ENCODE data around the gene OR6N1. TPM values are rescaled to one million over a fixed set of nuclear protein-coding genes. Genes with fewer than 3 reads are reported as not detected.

The OR6N1 gene
- total and polyA plus RNA-seq, 2 of the 4 experiments (the other 2 are of a cell fraction) = not detected

DNA sequence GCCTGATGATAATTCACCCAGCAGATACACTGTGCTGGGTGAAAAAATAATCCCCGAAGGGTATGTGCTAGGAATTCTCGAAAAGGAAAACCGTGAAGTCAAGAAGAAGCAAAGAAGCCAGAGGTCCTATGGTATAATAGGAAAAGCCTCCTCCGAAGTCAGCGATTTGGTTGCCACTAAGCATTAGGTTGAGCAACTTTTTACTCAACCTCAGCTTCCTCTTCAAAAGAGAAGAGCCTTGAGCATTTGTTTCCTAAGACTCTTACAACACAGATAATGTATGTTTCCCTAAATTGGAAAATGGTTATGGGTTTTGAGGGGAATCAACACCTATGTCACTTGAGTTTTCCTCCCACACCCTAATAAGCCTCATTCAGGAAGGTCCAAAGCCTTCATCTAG is 37.9 kb upstream of the OR6N1 start:
- Histone ChIP-seq H4K20me1 (ENCODE audit: insufficient read depth, low read length) (no peaks in the 10 kb centered on the region), H3K9ac (ENCODE audit: low read depth, low read length) (no peak overlapping the region), H3K27me3 (ENCODE audit: control insufficient read depth, insufficient read depth, low read length) (no peaks in the 10 kb centered on the region), H2AK9ac (replicated peaks; ENCODE audit: low read depth, low read length, poor library complexity) (no peak overlapping the region), H2BK120ac (ENCODE audit: low read depth, low read length) (no peak overlapping the region), H4K8ac (ENCODE audit: low read depth in 2 of 2, low read length in 2 of 2) (no peak overlapping the region), H4K5ac (ENCODE audit: low read depth, low read length) (no peak overlapping the region), H3K9me3 (ENCODE audit: control insufficient read depth, insufficient read depth, low read length) (no peaks in the 10 kb centered on the region; the same call in 1 of the 2 replicates), H3K4ac (ENCODE audit: low read depth, low read length) (no peak overlapping the region), H3K14ac (replicated peaks; ENCODE audit: low read depth, low read length) (no peak overlapping the region), H3K4me2 (ENCODE audit: low read depth, low read length) (no peak overlapping the region), H3K79me1 (ENCODE audit: low read depth in 1 of 2, low read length in 2 of 2) (no peaks in the 10 kb centered on the region), H3K4me3 (ENCODE audit: insufficient read depth, low read depth, low read length) (no peak overlapping the region), H3K23ac (ENCODE audit: low read depth, low read length) (no peak overlapping the region), H2BK5ac (ENCODE audit: low read depth, low read length, poor library complexity, severe bottlenecking) (no peak overlapping the region), H3K36me3 (ENCODE audit: control insufficient read depth, insufficient read depth, low read length) (no peaks in the 10 kb centered on the region), H3K27ac (ENCODE audit: insufficient read depth, low read length) (no peak overlapping the region), H2BK20ac (ENCODE audit: low read depth, low read length) (no peak overlapping the region), H3K56ac (ENCODE audit: extremely low read depth, insufficient read depth, low read length) (no peak overlapping the region), H2AK5ac (ENCODE audit: low read depth, low read length) (no peak overlapping the region), H2BK15ac (ENCODE audit: low read depth, low read length) (no peak overlapping the region), H3K9me1 (ENCODE audit: insufficient read depth, low read length) (no peaks in the 10 kb centered on the region; the same call in 1 of the 2 replicates), H3K18ac (ENCODE audit: low read depth, low read length) (no peak overlapping the region), H2AFZ (replicated peaks; ENCODE audit: low read length, poor library complexity) (no peak overlapping the region), H4K91ac (ENCODE audit: insufficient read depth, low read depth, low read length) (no peak overlapping the region), H3K4me1 (ENCODE audit: control insufficient read depth, insufficient read depth, low read length) (no peaks in the 10 kb centered on the region)
- ATAC-seq (ENCODE audit: low read depth) = no peak
- no peak for TF ChIP-seq FOS (IDR thresholded peaks at IDR 0.05; ENCODE audit: low read depth, low read length)
- TF ChIP-seq, protein P1, sequence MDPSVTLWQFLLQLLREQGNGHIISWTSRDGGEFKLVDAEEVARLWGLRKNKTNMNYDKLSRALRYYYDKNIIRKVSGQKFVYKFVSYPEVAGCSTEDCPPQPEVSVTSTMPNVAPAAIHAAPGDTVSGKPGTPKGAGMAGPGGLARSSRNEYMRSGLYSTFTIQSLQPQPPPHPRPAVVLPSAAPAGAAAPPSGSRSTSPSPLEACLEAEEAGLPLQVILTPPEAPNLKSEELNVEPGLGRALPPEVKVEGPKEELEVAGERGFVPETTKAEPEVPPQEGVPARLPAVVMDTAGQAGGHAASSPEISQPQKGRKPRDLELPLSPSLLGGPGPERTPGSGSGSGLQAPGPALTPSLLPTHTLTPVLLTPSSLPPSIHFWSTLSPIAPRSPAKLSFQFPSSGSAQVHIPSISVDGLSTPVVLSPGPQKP (IDR thresholded peaks at IDR 0.05; ENCODE audit: borderline replicate concordance, low read depth, low read length) = no peak
- TF ChIP-seq POLR2A (IDR thresholded peaks at IDR 0.05; ENCODE audit: low read depth, low read length) = no peak
- TF ChIP-seq CHD1 (IDR thresholded peaks at IDR 0.05; ENCODE audit: low read depth, low read length) = no peak
- no peak for TF ChIP-seq RFX5 (IDR thresholded peaks at IDR 0.05; ENCODE audit: low read depth, low read length)
- no peak for TF ChIP-seq MAFK (IDR thresholded peaks at IDR 0.05; ENCODE audit: low read depth, low read length)
- intact Hi-C loops (cut with micrococcal nuclease) (no loop called here), dilution Hi-C loops (cut with HindIII; ENCODE audit: low sequenced_read_pairs, unreplicated experiment) (no loop called here), in situ Hi-C loops (cut with MboI; ENCODE audit: low sequenced_read_pairs) (no loop called here)
- no peak for DNase-seq
- BruUV-seq (replicated peaks) = no TSS peak
- POLR2A ChIA-PET (ENCODE audit: unreplicated experiment) = no interaction called here
- WGBS, 2 experiments (ENCODE audit: extremely low coverage in 2 of 2, insufficient read length in 1 of 2) = no CpG with 5 or more reads among the region's 5 CpGs
- CTCF ChIA-PET = no interaction called here
